ENCODE results near the gene SSH2. TPM values are rescaled to one million over a fixed set of nuclear protein-coding genes. Genes with fewer than 3 reads are reported as not detected.
A peak's percentile ranks its signal among the peaks of the same experiment; 100 is the strongest.

SSH2 gene
- total and polyA plus RNA-seq, 2 of the 13 experiments (the other 11 are each of a cell fraction or from before 2014, with no cell fraction given): 6.0 to 6.4 TPM

DNA sequence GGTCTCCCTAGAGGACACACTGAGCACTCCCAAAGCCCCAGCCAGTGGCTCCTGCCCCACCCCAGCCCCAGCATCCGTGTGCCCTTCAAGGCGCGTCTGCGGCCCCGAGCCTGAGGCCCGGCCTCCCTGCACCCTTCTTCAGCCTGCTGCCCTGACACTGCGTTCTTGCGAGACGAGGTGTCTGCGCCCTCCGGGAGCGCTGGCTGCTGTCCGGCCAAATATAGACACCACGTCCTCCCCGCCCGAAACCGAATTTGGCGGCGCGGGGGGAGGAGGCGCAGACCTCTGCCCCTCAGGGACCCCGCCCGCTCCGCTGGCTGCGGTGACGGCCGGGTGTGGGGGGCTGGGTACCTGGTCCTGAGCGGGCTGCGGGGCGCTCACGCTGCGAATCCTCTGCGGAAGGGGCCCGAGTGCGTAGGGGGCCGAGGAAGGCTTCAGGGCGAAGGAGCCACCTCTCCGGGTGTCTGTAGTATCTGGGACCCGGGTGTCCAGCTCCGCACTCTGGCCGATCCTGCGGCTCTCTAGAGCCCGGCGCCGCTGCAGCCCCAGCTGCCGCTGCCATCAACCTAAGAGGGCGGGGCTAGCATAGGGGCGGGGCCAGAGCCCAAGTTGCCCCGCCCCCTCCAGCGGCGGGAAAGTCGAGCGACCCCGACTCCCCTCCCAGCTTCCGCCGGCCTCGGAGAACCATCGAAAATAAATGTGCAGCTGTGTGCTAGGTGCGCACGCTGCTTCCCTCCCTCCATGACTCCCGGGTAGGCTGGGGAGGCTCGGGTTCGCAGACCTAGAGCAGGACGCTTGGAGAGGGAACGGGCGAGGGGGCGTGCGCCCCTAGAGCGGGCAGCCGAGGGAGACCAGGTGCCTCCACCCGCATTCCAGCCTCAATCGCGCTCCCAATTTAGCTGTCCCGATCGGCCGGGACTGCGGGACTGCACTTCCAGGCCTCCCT, 307.4 kb downstream of the SSH2 start, which contains the start of gene CORO6 (continued):
- TF ChIP-seq, protein P1, sequence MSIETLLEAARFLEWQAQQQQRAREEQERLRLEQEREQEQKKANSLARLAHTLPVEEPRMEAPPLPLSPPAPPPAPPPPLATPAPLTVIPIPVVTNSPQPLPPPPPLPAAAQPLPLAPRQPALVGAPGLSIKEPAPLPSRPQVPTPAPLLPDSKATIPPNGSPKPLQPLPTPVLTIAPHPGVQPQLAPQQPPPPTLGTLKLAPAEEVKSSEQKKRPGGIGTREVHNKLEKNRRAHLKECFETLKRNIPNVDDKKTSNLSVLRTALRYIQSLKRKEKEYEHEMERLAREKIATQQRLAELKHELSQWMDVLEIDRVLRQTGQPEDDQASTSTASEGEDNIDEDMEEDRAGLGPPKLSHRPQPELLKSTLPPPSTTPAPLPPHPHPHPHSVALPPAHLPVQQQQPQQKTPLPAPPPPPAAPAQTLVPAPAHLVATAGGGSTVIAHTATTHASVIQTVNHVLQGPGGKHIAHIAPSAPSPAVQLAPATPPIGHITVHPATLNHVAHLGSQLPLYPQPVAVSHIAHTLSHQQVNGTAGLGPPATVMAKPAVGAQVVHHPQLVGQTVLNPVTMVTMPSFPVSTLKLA (IDR thresholded peaks at IDR 0.05): no peak
- no peak for TF ChIP-seq MEIS1 (CRISPR knock-in tag; IDR thresholded peaks at IDR 0.05; ENCODE audit: borderline replicate concordance)
- no peak for TF ChIP-seq GABPA (IDR thresholded peaks at IDR 0.05; ENCODE audit: low read depth, low read length)
- TF ChIP-seq GABPA (CRISPR knock-in tag; IDR thresholded peaks at IDR 0.05; ENCODE audit: low read depth): no peak
- no peak for TF ChIP-seq BRCA1 (CRISPR knock-in tag; IDR thresholded peaks at IDR 0.05)
- peak; percentile 82 for TF ChIP-seq SP4 (CRISPR knock-in tag; IDR thresholded peaks at IDR 0.05)
- no peak for TF ChIP-seq SMARCE1 (IDR thresholded peaks at IDR 0.05; ENCODE audit: borderline replicate concordance)
- TF ChIP-seq KMT2A (CRISPR knock-in tag; IDR thresholded peaks at IDR 0.05): no peak
- no peak for TF ChIP-seq ARNT (IDR thresholded peaks at IDR 0.05)
- TF ChIP-seq ZNF292 (CRISPR knock-in tag; IDR thresholded peaks at IDR 0.05; ENCODE audit: borderline replicate concordance, low read depth): no peak
- TF ChIP-seq ZSCAN25 (CRISPR knock-in tag; IDR thresholded peaks at IDR 0.05): peak; percentile 54
- TF ChIP-seq, protein P2, sequence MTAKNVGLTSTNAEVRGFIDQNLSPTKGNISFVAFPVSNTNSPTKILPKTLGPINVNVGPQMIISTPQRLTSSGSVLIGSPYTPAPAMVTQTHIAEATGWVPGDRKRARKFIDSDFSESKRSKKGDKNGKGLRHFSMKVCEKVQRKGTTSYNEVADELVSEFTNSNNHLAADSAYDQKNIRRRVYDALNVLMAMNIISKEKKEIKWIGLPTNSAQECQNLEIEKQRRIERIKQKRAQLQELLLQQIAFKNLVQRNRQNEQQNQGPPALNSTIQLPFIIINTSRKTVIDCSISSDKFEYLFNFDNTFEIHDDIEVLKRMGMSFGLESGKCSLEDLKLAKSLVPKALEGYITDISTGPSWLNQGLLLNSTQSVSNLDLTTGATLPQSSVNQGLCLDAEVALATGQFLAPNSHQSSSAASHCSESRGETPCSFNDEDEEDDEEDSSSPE (CRISPR knock-in tag; IDR thresholded peaks at IDR 0.05): peak; percentile 92
- TF ChIP-seq, protein P3, sequence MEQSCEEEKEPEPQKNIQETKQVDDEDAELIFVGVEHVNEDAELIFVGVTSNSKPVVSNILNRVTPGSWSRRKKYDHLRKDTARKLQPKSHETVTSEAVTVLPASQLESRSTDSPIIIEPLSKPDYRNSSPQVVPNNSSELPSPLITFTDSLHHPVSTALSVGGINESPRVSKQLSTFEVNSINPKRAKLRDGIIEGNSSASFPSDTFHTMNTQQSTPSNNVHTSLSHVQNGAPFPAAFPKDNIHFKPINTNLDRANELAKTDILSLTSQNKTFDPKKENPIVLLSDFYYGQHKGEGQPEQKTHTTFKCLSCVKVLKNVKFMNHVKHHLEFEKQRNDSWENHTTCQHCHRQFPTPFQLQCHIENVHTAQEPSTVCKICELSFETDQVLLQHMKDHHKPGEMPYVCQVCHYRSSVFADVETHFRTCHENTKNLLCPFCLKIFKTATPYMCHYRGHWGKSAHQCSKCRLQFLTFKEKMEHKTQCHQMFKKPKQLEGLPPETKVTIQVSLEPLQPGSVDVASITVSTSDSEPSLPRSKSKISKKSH (CRISPR knock-in tag; IDR thresholded peaks at IDR 0.05; ENCODE audit: borderline replicate concordance): 0 out of 2 replicates have a peak, but pooled peaks have one; percentile 12
- TF ChIP-seq ZNF468 (CRISPR knock-in tag; IDR thresholded peaks at IDR 0.05): no peak
- no peak for TF ChIP-seq MEF2D (CRISPR knock-in tag; IDR thresholded peaks at IDR 0.05)
- no peak for TF ChIP-seq JUNB (CRISPR knock-in tag; IDR thresholded peaks at IDR 0.05; ENCODE audit: borderline replicate concordance)
- TF ChIP-seq, protein P4, sequence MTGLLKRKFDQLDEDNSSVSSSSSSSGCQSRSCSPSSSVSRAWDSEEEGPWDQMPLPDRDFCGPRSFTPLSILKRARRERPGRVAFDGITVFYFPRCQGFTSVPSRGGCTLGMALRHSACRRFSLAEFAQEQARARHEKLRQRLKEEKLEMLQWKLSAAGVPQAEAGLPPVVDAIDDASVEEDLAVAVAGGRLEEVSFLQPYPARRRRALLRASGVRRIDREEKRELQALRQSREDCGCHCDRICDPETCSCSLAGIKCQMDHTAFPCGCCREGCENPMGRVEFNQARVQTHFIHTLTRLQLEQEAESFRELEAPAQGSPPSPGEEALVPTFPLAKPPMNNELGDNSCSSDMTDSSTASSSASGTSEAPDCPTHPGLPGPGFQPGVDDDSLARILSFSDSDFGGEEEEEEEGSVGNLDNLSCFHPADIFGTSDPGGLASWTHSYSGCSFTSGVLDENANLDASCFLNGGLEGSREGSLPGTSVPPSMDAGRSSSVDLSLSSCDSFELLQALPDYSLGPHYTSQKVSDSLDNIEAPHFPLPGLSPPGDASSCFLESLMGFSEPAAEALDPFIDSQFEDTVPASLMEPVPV (CRISPR knock-in tag; IDR thresholded peaks at IDR 0.05): no peak
- TF ChIP-seq, protein P5, sequence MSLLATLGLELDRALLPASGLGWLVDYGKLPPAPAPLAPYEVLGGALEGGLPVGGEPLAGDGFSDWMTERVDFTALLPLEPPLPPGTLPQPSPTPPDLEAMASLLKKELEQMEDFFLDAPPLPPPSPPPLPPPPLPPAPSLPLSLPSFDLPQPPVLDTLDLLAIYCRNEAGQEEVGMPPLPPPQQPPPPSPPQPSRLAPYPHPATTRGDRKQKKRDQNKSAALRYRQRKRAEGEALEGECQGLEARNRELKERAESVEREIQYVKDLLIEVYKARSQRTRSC (CRISPR knock-in tag; IDR thresholded peaks at IDR 0.05; ENCODE audit: low read depth): no peak
- no peak for TF ChIP-seq SNAI1 (CRISPR knock-in tag; IDR thresholded peaks at IDR 0.05; ENCODE audit: borderline replicate concordance)
- TF ChIP-seq, protein P6, sequence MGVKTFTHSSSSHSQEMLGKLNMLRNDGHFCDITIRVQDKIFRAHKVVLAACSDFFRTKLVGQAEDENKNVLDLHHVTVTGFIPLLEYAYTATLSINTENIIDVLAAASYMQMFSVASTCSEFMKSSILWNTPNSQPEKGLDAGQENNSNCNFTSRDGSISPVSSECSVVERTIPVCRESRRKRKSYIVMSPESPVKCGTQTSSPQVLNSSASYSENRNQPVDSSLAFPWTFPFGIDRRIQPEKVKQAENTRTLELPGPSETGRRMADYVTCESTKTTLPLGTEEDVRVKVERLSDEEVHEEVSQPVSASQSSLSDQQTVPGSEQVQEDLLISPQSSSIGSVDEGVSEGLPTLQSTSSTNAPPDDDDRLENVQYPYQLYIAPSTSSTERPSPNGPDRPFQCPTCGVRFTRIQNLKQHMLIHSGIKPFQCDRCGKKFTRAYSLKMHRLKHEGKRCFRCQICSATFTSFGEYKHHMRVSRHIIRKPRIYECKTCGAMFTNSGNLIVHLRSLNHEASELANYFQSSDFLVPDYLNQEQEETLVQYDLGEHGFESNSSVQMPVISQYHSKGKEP (CRISPR knock-in tag; IDR thresholded peaks at IDR 0.05): no peak

Measured in HepG2 (cell line).